ENCODE measurements around the gene YTHDC2. TPM values are rescaled to one million over a fixed set of nuclear protein-coding genes. Genes with fewer than 3 reads are reported as not detected.

Gene YTHDC2
- total and polyA plus RNA-seq, 8 donors: 17.6 to 49.3 (median 40.5) TPM

GRCh38 chr5:113634957-113635356 is 121.5 kb downstream of the YTHDC2 start:
- no peak for DNase-seq

GRCh38 chr5:113641715-113642114 is 128.2 kb downstream of the YTHDC2 start:
- DNase-seq (no peak), ATAC-seq (no peak)
- Histone ChIP-seq H3K4me3 (no peak overlapping the region), H3K9me3 (no peaks in the 10 kb centered on the region), H3K36me3 (no peaks in the 10 kb centered on the region), H3K4me1 (no peaks in the 10 kb centered on the region), H3K27ac (no peak overlapping the region), H3K27me3 (no peaks in the 10 kb centered on the region)
- intact Hi-C loops (cut with DNase I): no loop called here
- TF ChIP-seq, protein P1, sequence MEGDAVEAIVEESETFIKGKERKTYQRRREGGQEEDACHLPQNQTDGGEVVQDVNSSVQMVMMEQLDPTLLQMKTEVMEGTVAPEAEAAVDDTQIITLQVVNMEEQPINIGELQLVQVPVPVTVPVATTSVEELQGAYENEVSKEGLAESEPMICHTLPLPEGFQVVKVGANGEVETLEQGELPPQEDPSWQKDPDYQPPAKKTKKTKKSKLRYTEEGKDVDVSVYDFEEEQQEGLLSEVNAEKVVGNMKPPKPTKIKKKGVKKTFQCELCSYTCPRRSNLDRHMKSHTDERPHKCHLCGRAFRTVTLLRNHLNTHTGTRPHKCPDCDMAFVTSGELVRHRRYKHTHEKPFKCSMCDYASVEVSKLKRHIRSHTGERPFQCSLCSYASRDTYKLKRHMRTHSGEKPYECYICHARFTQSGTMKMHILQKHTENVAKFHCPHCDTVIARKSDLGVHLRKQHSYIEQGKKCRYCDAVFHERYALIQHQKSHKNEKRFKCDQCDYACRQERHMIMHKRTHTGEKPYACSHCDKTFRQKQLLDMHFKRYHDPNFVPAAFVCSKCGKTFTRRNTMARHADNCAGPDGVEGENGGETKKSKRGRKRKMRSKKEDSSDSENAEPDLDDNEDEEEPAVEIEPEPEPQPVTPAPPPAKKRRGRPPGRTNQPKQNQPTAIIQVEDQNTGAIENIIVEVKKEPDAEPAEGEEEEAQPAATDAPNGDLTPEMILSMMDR (IDR thresholded peaks at IDR 0.05): no peak

More at GRCh38 chr5:113634957-113635356, 121.5 kb downstream of the YTHDC2 start:
- Histone ChIP-seq H3K4me3 (no peak overlapping the region), H3K36me3 (no peaks in the 10 kb centered on the region), H3K4me1 (no peaks in the 10 kb centered on the region), H3K27ac (no peak overlapping the region), H3K27me3 (peaks cover 0 to 4% of the 10 kb centered on the region in 2 donors), H3K9me3 (no peaks in the 10 kb centered on the region)
- intact Hi-C loops (cut with DNase I): no loop called here
- ATAC-seq: no peak
- TF ChIP-seq, protein P1 (IDR thresholded peaks at IDR 0.05): no peak

Other genes with a start within 250 kb of the YTHDC2 start
- gene TSSK1B, start 78.7 kb upstream of the YTHDC2 start, total RNA-seq: under 1 TPM in 1 of 2 donors, not detected in 1; 0.23 TPM
- gene TSSK1B, start 78.7 kb upstream of the YTHDC2 start, polyA plus RNA-seq (ENCODE audit: insufficient read length in 6 of 6): under 1 TPM in 4 of 6 donors, not detected in 2; 0.06 to 0.14 (median 0.09) TPM
- 10 to 100 TPM; 12.5 to 14.4 TPM for gene MCC, start 25.2 kb upstream of the YTHDC2 start, total RNA-seq
- 10 to 100 TPM; 15.8 to 18.4 (median 17.0) TPM for gene MCC, start 25.2 kb upstream of the YTHDC2 start, polyA plus RNA-seq (ENCODE audit: insufficient read length in 6 of 6)

All from left lung (tissue), 10 donors.